ENCODE data around the gene IZUMO2.

DNA sequence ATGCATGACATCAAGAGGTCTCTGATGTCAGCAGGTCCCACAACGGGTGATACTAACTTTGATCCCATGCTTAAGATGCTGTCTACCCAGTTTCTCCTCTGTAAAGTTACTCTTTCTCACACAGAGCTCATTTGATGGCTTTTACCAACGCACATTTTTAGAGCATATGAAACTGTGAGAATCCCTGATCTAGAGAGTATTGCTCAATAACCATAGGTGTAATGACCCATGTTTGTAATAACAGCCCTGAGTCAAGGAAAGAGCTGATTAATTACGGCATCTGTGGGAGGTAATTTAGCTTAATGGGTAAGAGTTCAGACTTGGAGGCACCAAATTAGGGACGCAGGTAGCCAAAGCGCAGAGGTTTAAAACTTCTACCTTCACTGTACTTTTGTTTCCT is 18.0 kb upstream of the IZUMO2 start:
- no peak for TF ChIP-seq CTCF (IDR thresholded peaks at IDR 0.05)
- no peak for TF ChIP-seq POLR2AphosphoS5 (IDR thresholded peaks at IDR 0.05; ENCODE audit: low read depth, low read length)

All from Panc1 (cell line).